NCI-H2196 treated with DMSO at 0.1 percent for 48 hours (cell line): Measurements from ENCODE around the gene PWWP2A.
A peak's percentile ranks its signal among the peaks of the same experiment; 100 is the strongest.
"Not testable (repeated sequence)": the region's sequence is repeated elsewhere in the genome, so short reads cannot be mapped to it uniquely, and the experiment has no call there.

ENCODE experiments used
- DNase-seq: peaks from one replicate; lab custom pipeline; 2025; ENCODE audit not compliant: unreplicated experiment; lab: John Stamatoyannopoulos, UW

The PWWP2A gene

GRCh38 chr5:160079753-160080152 is 39.5 kb downstream of the PWWP2A start:
- no peak for DNase-seq

- no peak for DNase-seq
Observed at GRCh38 chr5:160076997-160077396, 42.3 kb downstream of the PWWP2A start.

GRCh38 chr5:160075073-160075472 is 44.2 kb downstream of the PWWP2A start:
- DNase-seq: no peak

- no peak for DNase-seq
Observed at GRCh38 chr5:160071916-160072315, 47.3 kb downstream of the PWWP2A start.

GRCh38 chr5:160071516-160071915 is 47.7 kb downstream of the PWWP2A start:
- no peak for DNase-seq

- not testable (repeated sequence) for DNase-seq
Observed at GRCh38 chr5:160069120-160069519, 50.1 kb downstream of the PWWP2A start.

GRCh38 chr5:160064995-160065614 is 54.1 kb downstream of the PWWP2A start:
- DNase-seq: no peak

- peak; percentile 22 for DNase-seq
Observed at GRCh38 chr5:160064417-160064810, 54.8 kb downstream of the PWWP2A start.

GRCh38 chr5:160061770-160062169 is 57.5 kb downstream of the PWWP2A start:
- DNase-seq: no peak

- no peak for DNase-seq
Observed at GRCh38 chr5:160060001-160060400, 59.2 kb downstream of the PWWP2A start.

GRCh38 chr5:160057256-160057655 is 62.0 kb downstream of the PWWP2A start:
- no peak for DNase-seq

GRCh38 chr5:160054831-160055230 is 64.4 kb downstream of the PWWP2A start:
- DNase-seq: no peak

- no peak for DNase-seq
Observed at GRCh38 chr5:160054047-160054446, 65.2 kb downstream of the PWWP2A start.

- DNase-seq: no peak
Observed at GRCh38 chr5:160049099-160049498, 70.2 kb downstream of the PWWP2A start.

- no peak for DNase-seq
Observed at GRCh38 chr5:160048131-160048530, 71.1 kb downstream of the PWWP2A start.

GRCh38 chr5:160047423-160047822 is 71.8 kb downstream of the PWWP2A start:
- no peak for DNase-seq

GRCh38 chr5:160044967-160045366 is 74.3 kb downstream of the PWWP2A start:
- no peak for DNase-seq

- no peak for DNase-seq
Observed at GRCh38 chr5:160044391-160044804, 74.9 kb downstream of the PWWP2A start.

- no peak for DNase-seq
Observed at GRCh38 chr5:160042671-160043070, 76.6 kb downstream of the PWWP2A start.
